C4-2B (cell line): ENCODE measurements around the gene PRELP.

Experiments
- CTCF ChIP-seq: fragments of 450-650 bp; conservative IDR thresholded peaks from 2 replicates; pipeline ENCODE4 v1.5.1; 2017; ENCODE audit warnings: mild to moderate bottlenecking
- ZFX ChIP-seq: fragments of 450-650 bp; IDR thresholded peaks from 2 replicates; pipeline ENCODE4 v1.6.1; 2017

- TF ChIP-seq CTCF (no peak), ZFX (no peak)
Observed at GRCh38 chr1:203519896-203520295, 44.3 kb downstream of the PRELP start.
